Measurements from ENCODE around the gene CCDC30. TPM values are rescaled to one million over a fixed set of nuclear protein-coding genes. Genes with fewer than 3 reads are reported as not detected.

CCDC30 gene
- total and polyA plus RNA-seq, 9 of the 15 experiments (the other 6 are each of a cell fraction or from before 2014, with no cell fraction given), result 0.05 to 0.91 (median 0.24) TPM

DNA sequence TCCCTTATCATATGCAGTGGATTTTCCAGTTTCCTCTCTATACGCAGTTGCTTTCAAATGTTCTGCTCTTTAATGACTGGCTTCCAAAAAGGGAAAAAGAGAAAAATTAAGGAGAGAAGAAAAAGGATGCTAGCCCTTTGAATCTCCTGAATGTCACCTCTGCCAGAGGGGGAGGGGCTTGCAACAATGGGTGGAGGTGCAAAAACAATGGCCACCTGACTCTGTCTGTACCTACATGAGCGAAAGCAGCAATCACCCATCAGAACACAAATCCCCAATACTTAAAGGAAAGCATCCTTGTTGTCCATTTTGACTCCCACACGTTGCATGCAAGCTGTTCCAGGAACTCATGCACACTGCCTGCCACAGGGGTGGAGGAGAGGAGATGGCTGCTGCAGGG lies 61.2 kb downstream of the CCDC30 start (continued):
- TF ChIP-seq, protein P1, sequence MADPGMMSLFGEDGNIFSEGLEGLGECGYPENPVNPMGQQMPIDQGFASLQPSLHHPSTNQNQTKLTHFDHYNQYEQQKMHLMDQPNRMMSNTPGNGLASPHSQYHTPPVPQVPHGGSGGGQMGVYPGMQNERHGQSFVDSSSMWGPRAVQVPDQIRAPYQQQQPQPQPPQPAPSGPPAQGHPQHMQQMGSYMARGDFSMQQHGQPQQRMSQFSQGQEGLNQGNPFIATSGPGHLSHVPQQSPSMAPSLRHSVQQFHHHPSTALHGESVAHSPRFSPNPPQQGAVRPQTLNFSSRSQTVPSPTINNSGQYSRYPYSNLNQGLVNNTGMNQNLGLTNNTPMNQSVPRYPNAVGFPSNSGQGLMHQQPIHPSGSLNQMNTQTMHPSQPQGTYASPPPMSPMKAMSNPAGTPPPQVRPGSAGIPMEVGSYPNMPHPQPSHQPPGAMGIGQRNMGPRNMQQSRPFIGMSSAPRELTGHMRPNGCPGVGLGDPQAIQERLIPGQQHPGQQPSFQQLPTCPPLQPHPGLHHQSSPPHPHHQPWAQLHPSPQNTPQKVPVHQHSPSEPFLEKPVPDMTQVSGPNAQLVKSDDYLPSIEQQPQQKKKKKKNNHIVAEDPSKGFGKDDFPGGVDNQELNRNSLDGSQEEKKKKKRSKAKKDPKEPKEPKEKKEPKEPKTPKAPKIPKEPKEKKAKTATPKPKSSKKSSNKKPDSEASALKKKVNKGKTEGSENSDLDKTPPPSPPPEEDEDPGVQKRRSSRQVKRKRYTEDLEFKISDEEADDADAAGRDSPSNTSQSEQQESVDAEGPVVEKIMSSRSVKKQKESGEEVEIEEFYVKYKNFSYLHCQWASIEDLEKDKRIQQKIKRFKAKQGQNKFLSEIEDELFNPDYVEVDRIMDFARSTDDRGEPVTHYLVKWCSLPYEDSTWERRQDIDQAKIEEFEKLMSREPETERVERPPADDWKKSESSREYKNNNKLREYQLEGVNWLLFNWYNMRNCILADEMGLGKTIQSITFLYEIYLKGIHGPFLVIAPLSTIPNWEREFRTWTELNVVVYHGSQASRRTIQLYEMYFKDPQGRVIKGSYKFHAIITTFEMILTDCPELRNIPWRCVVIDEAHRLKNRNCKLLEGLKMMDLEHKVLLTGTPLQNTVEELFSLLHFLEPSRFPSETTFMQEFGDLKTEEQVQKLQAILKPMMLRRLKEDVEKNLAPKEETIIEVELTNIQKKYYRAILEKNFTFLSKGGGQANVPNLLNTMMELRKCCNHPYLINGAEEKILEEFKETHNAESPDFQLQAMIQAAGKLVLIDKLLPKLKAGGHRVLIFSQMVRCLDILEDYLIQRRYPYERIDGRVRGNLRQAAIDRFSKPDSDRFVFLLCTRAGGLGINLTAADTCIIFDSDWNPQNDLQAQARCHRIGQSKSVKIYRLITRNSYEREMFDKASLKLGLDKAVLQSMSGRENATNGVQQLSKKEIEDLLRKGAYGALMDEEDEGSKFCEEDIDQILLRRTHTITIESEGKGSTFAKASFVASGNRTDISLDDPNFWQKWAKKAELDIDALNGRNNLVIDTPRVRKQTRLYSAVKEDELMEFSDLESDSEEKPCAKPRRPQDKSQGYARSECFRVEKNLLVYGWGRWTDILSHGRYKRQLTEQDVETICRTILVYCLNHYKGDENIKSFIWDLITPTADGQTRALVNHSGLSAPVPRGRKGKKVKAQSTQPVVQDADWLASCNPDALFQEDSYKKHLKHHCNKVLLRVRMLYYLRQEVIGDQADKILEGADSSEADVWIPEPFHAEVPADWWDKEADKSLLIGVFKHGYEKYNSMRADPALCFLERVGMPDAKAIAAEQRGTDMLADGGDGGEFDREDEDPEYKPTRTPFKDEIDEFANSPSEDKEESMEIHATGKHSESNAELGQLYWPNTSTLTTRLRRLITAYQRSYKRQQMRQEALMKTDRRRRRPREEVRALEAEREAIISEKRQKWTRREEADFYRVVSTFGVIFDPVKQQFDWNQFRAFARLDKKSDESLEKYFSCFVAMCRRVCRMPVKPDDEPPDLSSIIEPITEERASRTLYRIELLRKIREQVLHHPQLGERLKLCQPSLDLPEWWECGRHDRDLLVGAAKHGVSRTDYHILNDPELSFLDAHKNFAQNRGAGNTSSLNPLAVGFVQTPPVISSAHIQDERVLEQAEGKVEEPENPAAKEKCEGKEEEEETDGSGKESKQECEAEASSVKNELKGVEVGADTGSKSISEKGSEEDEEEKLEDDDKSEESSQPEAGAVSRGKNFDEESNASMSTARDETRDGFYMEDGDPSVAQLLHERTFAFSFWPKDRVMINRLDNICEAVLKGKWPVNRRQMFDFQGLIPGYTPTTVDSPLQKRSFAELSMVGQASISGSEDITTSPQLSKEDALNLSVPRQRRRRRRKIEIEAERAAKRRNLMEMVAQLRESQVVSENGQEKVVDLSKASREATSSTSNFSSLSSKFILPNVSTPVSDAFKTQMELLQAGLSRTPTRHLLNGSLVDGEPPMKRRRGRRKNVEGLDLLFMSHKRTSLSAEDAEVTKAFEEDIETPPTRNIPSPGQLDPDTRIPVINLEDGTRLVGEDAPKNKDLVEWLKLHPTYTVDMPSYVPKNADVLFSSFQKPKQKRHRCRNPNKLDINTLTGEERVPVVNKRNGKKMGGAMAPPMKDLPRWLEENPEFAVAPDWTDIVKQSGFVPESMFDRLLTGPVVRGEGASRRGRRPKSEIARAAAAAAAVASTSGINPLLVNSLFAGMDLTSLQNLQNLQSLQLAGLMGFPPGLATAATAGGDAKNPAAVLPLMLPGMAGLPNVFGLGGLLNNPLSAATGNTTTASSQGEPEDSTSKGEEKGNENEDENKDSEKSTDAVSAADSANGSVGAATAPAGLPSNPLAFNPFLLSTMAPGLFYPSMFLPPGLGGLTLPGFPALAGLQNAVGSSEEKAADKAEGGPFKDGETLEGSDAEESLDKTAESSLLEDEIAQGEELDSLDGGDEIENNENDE (IDR thresholded peaks at IDR 0.05; ENCODE audit: low read depth, low read length), result no peak
- TF ChIP-seq, protein P2, sequence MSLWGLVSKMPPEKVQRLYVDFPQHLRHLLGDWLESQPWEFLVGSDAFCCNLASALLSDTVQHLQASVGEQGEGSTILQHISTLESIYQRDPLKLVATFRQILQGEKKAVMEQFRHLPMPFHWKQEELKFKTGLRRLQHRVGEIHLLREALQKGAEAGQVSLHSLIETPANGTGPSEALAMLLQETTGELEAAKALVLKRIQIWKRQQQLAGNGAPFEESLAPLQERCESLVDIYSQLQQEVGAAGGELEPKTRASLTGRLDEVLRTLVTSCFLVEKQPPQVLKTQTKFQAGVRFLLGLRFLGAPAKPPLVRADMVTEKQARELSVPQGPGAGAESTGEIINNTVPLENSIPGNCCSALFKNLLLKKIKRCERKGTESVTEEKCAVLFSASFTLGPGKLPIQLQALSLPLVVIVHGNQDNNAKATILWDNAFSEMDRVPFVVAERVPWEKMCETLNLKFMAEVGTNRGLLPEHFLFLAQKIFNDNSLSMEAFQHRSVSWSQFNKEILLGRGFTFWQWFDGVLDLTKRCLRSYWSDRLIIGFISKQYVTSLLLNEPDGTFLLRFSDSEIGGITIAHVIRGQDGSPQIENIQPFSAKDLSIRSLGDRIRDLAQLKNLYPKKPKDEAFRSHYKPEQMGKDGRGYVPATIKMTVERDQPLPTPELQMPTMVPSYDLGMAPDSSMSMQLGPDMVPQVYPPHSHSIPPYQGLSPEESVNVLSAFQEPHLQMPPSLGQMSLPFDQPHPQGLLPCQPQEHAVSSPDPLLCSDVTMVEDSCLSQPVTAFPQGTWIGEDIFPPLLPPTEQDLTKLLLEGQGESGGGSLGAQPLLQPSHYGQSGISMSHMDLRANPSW (CRISPR knock-in tag; IDR thresholded peaks at IDR 0.05), result no peak
- TF ChIP-seq TBP (optimal IDR thresholded peaks at IDR 0.05; ENCODE audit: low read depth, low read length) (no peak), CEBPB (tag; IDR thresholded peaks at IDR 0.05) (no peak), YBX1 (IDR thresholded peaks at IDR 0.05) (no peak), HNRNPK (IDR thresholded peaks at IDR 0.05; ENCODE audit: low read depth, low read length, poor library complexity, severe bottlenecking) (no peak), MAFF (IDR thresholded peaks at IDR 0.05; ENCODE audit: low read length) (no peak), ZNF133 (CRISPR knock-in tag; IDR thresholded peaks at IDR 0.05) (no peak)
- TF ChIP-seq, protein P3, sequence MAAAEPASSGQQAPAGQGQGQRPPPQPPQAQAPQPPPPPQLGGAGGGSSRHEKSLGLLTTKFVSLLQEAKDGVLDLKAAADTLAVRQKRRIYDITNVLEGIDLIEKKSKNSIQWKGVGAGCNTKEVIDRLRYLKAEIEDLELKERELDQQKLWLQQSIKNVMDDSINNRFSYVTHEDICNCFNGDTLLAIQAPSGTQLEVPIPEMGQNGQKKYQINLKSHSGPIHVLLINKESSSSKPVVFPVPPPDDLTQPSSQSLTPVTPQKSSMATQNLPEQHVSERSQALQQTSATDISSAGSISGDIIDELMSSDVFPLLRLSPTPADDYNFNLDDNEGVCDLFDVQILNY (CRISPR knock-in tag; IDR thresholded peaks at IDR 0.05), result no peak
- TF ChIP-seq, protein P4, sequence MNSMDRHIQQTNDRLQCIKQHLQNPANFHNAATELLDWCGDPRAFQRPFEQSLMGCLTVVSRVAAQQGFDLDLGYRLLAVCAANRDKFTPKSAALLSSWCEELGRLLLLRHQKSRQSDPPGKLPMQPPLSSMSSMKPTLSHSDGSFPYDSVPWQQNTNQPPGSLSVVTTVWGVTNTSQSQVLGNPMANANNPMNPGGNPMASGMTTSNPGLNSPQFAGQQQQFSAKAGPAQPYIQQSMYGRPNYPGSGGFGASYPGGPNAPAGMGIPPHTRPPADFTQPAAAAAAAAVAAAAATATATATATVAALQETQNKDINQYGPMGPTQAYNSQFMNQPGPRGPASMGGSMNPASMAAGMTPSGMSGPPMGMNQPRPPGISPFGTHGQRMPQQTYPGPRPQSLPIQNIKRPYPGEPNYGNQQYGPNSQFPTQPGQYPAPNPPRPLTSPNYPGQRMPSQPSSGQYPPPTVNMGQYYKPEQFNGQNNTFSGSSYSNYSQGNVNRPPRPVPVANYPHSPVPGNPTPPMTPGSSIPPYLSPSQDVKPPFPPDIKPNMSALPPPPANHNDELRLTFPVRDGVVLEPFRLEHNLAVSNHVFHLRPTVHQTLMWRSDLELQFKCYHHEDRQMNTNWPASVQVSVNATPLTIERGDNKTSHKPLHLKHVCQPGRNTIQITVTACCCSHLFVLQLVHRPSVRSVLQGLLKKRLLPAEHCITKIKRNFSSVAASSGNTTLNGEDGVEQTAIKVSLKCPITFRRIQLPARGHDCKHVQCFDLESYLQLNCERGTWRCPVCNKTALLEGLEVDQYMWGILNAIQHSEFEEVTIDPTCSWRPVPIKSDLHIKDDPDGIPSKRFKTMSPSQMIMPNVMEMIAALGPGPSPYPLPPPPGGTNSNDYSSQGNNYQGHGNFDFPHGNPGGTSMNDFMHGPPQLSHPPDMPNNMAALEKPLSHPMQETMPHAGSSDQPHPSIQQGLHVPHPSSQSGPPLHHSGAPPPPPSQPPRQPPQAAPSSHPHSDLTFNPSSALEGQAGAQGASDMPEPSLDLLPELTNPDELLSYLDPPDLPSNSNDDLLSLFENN (IDR thresholded peaks at IDR 0.05; ENCODE audit: low read depth in 2 of 2, low read length in 2 of 2), result no peak
